K562 treated with DMSO at 1 percent for 4 hours (cell line): ENCODE data around the gene TRIB2. TPM values are rescaled to one million over a fixed set of nuclear protein-coding genes. Genes with fewer than 3 reads are reported as not detected.

Experiments
- total RNA-seq: library from RNA; unstranded; fragments of 300-600 nt; gene quantifications from 2 replicates; pipeline ENCODE4 v1.2.3, GENCODE V29; 2022; ENCODE audit not compliant: insufficient read depth

TRIB2 gene
- total RNA-seq = 12.6 and 26.9 TPM in 2 replicates

GRCh38 chr2:12716282-12717190, at the start of gene TRIB2:
Gene TRIB2, plus strand, starts transcription at chr2:12716936. Its CDS starts 1,372 bp downstream, at chr2:12718308.

